ENCODE results near the gene ATP1B4.

Gene ATP1B4

DNA sequence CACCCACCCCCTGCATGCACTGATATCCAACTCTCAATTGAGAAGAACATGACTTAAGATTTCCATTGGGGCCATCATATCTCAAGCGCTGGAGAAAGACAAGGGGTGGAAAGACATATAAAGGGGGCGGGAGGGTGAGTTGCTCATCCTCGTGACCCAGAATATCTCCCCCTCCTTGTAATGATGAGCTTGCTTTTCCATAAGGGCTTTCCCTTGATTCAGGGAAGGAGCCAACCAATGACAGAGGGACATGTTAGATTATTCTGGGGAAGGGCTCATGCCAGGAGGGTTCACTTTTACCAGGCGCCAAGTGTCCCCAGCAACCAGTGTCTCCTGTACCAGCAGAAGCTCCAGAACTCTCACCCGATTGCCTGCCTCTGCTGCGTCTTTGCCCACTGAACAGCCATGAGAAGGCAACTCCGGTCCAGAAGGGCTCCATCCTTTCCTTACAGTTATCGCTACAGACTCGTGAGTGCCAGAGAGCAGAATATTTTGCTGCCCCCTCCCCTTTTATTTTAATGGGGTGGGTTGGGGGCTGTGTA lies at the start of gene ATP1B4:
ATP1B4 (plus strand) TSS at position 326 of the 542 bp plus-strand sequence; CDS start at position 406, 80 bp downstream.
- no peak within 1 kb of the TSS for H3K4me3 ChIP-seq (ENCODE audit: low read depth, low read length)
- TF ChIP-seq, protein P1, sequence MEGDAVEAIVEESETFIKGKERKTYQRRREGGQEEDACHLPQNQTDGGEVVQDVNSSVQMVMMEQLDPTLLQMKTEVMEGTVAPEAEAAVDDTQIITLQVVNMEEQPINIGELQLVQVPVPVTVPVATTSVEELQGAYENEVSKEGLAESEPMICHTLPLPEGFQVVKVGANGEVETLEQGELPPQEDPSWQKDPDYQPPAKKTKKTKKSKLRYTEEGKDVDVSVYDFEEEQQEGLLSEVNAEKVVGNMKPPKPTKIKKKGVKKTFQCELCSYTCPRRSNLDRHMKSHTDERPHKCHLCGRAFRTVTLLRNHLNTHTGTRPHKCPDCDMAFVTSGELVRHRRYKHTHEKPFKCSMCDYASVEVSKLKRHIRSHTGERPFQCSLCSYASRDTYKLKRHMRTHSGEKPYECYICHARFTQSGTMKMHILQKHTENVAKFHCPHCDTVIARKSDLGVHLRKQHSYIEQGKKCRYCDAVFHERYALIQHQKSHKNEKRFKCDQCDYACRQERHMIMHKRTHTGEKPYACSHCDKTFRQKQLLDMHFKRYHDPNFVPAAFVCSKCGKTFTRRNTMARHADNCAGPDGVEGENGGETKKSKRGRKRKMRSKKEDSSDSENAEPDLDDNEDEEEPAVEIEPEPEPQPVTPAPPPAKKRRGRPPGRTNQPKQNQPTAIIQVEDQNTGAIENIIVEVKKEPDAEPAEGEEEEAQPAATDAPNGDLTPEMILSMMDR (IDR thresholded peaks at IDR 0.05; ENCODE audit: insufficient read depth, low read depth, low read length, missing control alignments) = no peak
- no peak for DNase-seq (ENCODE audit: low read depth)

- no peak for DNase-seq (ENCODE audit: low read depth)
- no peak overlapping the region for H3K4me3 ChIP-seq (ENCODE audit: low read depth, low read length)
- TF ChIP-seq, protein P1 (IDR thresholded peaks at IDR 0.05; ENCODE audit: insufficient read depth, low read depth, low read length, missing control alignments) = no peak
Observed at GRCh38 chrX:120315776-120316175, 46.1 kb upstream of the ATP1B4 start.

GRCh38 chrX:120316587-120317283 lies 45.2 kb upstream of the ATP1B4 start:
- H3K4me3 ChIP-seq (ENCODE audit: low read depth, low read length) = no peak overlapping the region
- DNase-seq (ENCODE audit: low read depth) = no peak
- TF ChIP-seq, protein P1 (IDR thresholded peaks at IDR 0.05; ENCODE audit: insufficient read depth, low read depth, low read length, missing control alignments) = no peak

DNA sequence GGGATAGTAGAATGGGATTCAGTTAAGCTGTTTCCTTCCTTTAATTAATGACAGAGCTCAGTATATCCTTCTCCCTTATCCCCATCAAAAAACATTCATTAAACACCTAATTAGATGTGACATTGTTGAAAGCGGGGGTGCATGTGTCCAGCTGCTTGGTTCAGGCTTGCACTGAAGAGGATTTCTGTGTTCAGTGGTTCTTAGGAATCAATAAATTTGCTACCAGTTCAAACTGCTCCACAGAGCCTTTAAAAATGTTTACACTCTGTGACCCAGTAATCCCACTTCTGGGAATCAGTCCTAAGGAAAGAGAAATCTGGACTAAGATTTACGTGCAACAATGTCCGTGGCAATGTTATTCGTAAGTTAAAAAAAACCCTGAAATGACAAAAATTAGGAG lies 43.5 kb upstream of the ATP1B4 start:
- TF ChIP-seq, protein P1 (IDR thresholded peaks at IDR 0.05; ENCODE audit: insufficient read depth, low read depth, low read length, missing control alignments) = no peak
- DNase-seq (ENCODE audit: low read depth) = no peak
- H3K4me3 ChIP-seq (ENCODE audit: low read depth, low read length) = no peak overlapping the region

DNA sequence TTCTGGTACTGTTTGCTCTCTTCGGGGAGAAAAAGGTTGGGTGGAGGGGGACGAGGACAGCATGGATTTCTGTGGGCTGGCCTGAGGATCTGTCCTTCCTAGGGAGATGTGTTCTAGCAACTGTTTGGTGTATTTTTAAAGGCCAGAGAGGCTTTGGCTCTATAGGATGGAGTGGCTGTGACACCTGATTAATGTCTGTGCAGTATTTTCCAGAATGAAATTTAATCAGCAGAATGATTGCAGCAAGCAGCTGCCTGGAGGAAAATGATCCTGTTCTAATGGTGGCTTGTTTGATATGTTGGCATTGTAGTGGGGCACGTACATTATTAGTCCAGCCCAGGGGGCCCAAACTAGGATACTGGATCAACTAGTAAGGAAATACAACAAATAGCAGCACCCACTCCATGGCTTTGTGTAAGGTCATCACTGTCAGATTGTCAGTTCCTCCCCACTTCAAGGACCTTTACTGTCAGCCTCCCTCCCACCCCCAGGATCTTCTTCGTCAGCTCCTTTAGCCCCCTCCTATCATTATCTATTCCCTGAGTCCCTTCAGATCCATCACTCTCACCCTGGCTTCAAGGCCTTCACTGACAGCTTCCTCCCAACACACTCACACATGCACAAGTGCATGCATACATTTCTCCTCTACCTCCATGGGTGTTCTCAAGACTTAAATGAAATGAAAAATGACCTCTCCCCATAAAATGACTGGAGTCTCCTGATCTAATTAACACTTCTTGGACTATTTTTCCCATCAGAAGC lies 40.2 kb upstream of the ATP1B4 start:
- DNase-seq (ENCODE audit: low read depth) = no peak
- TF ChIP-seq, protein P1 (IDR thresholded peaks at IDR 0.05; ENCODE audit: insufficient read depth, low read depth, low read length, missing control alignments) = no peak
- no peak overlapping the region for H3K4me3 ChIP-seq (ENCODE audit: low read depth, low read length)

GRCh38 chrX:120331116-120331515 lies 30.8 kb upstream of the ATP1B4 start:
- H3K4me3 ChIP-seq (ENCODE audit: low read depth, low read length) = no peak overlapping the region
- no peak for DNase-seq (ENCODE audit: low read depth)
- TF ChIP-seq, protein P1 (IDR thresholded peaks at IDR 0.05; ENCODE audit: insufficient read depth, low read depth, low read length, missing control alignments) = no peak
